ENCODE data around the gene HGD.
"Not testable (repeated sequence)": the region's sequence is repeated elsewhere in the genome, so short reads cannot be mapped to it uniquely, and the experiment has no call there.

The HGD gene

DNA sequence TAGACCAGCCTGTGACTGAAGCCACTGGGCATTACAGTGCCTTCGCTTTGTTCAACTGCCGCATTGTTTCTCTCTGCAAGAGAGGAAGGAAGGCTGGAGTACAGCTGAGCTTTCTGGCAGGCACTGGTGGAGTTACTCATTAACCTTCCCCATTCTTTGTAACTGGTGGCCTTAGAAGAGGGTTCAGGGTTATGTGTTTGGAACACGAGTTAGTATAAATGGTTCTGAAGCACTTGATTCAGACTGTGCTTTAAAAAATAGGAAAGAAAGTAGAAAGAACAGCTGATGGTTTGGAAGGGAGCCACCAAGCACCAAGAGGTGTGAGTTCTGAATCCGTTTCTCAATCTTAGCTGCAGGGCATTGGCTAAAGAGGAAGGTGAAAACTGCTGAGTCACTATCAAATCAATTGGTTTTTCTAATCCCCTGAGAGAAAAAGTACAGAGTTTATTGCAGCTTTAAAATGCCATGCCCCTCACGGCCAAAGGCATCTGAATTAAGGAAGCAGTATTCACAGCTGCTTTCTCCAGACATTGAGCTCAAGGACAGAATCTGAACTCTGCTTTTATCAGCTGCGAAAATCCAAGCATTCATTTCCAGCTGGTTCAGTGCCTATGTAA, 3.6 kb downstream of the HGD start:
- Histone ChIP-seq H3K27me3 (ENCODE audit: insufficient read depth, low read length) (no peaks in the 10 kb centered on the region), H3K9ac (ENCODE audit: low read depth, low read length) (peak overlapping the region; percentile 84), H3K36me3 (ENCODE audit: insufficient read depth, low read depth, low read length) (no peaks in the 10 kb centered on the region), H3K9me3 (ENCODE audit: insufficient read depth, low read depth, low read length) (no peaks in the 10 kb centered on the region), H3K4me1 (ENCODE audit: insufficient read depth, low read length) (peaks cover 46% of the 10 kb centered on the region; the same call in 1 of the 2 replicates), H3K4me3 (ENCODE audit: low read length) (peak overlapping the region; percentile 37; the same call in 1 of the 2 replicates), H3K27ac (ENCODE audit: low read length) (peak overlapping the region; percentile 84)

- H3K27ac ChIP-seq (ENCODE audit: low read length); H3K27me3 ChIP-seq (ENCODE audit: insufficient read depth, low read length); H3K4me3 ChIP-seq (ENCODE audit: low read length); H3K9me3 ChIP-seq (ENCODE audit: insufficient read depth, low read depth, low read length); H3K9ac ChIP-seq (ENCODE audit: low read depth, low read length); H3K36me3 ChIP-seq (ENCODE audit: insufficient read depth, low read depth, low read length): not testable (repeated sequence)
- H3K4me1 ChIP-seq (ENCODE audit: insufficient read depth, low read length), result peaks cover 44% of the 10 kb centered on the region; the same call in 1 of the 2 replicates
Measured at GRCh38 chr3:120677193-120677592, 4.8 kb downstream of the HGD start.

- H3K9me3 ChIP-seq (ENCODE audit: insufficient read depth, low read depth, low read length), result no peaks in the 10 kb centered on the region
- H3K4me3 ChIP-seq (ENCODE audit: low read length), result no peak overlapping the region
- peaks cover 14% of the 10 kb centered on the region; the same call in 1 of the 2 replicates for H3K4me1 ChIP-seq (ENCODE audit: insufficient read depth, low read length)
- H3K36me3 ChIP-seq (ENCODE audit: insufficient read depth, low read depth, low read length), result no peaks in the 10 kb centered on the region
- no peak overlapping the region for H3K27ac ChIP-seq (ENCODE audit: low read length)
- no peak overlapping the region for H3K9ac ChIP-seq (ENCODE audit: low read depth, low read length)
- H3K27me3 ChIP-seq (ENCODE audit: insufficient read depth, low read length), result no peaks in the 10 kb centered on the region
Measured at GRCh38 chr3:120673116-120673515, 8.9 kb downstream of the HGD start.

DNA sequence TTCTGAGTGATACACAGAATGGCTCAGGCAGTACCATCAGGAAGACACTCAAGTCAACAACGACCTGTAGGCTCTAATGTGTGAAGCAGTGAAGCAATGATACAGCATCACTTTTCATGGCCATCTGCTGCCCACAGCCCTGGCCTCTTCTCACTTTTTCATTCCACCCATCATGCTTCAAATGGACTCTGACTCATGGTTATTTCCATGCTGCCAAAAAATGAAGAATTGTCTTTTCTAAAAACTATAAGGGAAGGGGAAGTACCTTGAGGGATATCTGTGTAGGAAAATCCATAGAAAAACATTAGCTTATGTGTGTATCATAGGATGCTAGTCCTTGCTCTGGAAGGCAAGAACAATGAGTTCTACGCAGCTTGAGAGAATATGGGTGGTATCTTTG, 11.5 kb downstream of the HGD start:
- H3K9ac ChIP-seq (ENCODE audit: low read depth, low read length), result no peak overlapping the region
- H3K4me1 ChIP-seq (ENCODE audit: insufficient read depth, low read length), result peaks cover 4% of the 10 kb centered on the region; the same call in 1 of the 2 replicates
- H3K4me3 ChIP-seq (ENCODE audit: low read length), result no peak overlapping the region
- no peaks in the 10 kb centered on the region for H3K27me3 ChIP-seq (ENCODE audit: insufficient read depth, low read length)
- no peak overlapping the region for H3K27ac ChIP-seq (ENCODE audit: low read length)
- no peaks in the 10 kb centered on the region for H3K36me3 ChIP-seq (ENCODE audit: insufficient read depth, low read depth, low read length)
- no peaks in the 10 kb centered on the region for H3K9me3 ChIP-seq (ENCODE audit: insufficient read depth, low read depth, low read length)

DNA sequence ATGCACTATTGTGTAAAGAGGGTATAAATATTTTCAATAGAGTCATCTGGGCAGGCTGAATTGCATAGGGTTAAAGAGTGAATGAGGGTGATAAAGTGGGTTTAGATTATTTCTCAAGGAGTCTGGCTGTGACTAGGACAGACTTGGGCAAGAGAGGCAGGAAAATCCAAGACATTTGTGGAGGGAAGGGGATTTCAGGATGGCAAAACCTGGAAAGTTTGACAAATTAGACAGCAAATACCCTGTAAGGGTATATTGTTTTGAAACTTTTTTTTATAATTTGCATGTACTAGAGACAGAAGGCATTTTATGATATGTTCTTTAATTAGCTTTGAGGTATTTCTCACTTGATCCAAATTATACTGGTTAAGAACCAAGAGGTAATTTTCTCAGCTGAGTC, 17.1 kb downstream of the HGD start:
- no peak overlapping the region for H3K4me3 ChIP-seq (ENCODE audit: low read length)
- H3K4me1 ChIP-seq (ENCODE audit: insufficient read depth, low read length), result peaks cover 4% of the 10 kb centered on the region; the same call in 1 of the 2 replicates
- no peak overlapping the region for H3K9ac ChIP-seq (ENCODE audit: low read depth, low read length)
- H3K27me3 ChIP-seq (ENCODE audit: insufficient read depth, low read length), result no peaks in the 10 kb centered on the region
- no peaks in the 10 kb centered on the region for H3K9me3 ChIP-seq (ENCODE audit: insufficient read depth, low read depth, low read length)
- H3K36me3 ChIP-seq (ENCODE audit: insufficient read depth, low read depth, low read length), result no peaks in the 10 kb centered on the region
- no peak overlapping the region for H3K27ac ChIP-seq (ENCODE audit: low read length)

GRCh38 chr3:120661945-120662344, 20.1 kb downstream of the HGD start:
- no peaks in the 10 kb centered on the region for H3K27me3 ChIP-seq (ENCODE audit: insufficient read depth, low read length)
- H3K27ac ChIP-seq (ENCODE audit: low read length), result no peak overlapping the region
- H3K4me3 ChIP-seq (ENCODE audit: low read length), result no peak overlapping the region
- H3K9me3 ChIP-seq (ENCODE audit: insufficient read depth, low read depth, low read length), result peaks cover 10% of the 10 kb centered on the region
- H3K4me1 ChIP-seq (ENCODE audit: insufficient read depth, low read length), result no peaks in the 10 kb centered on the region
- H3K36me3 ChIP-seq (ENCODE audit: insufficient read depth, low read depth, low read length), result no peaks in the 10 kb centered on the region
- H3K9ac ChIP-seq (ENCODE audit: low read depth, low read length), result no peak overlapping the region

GRCh38 chr3:120661106-120661905, 20.7 kb downstream of the HGD start:
- H3K36me3 ChIP-seq (ENCODE audit: insufficient read depth, low read depth, low read length), result no peaks in the 10 kb centered on the region
- H3K9ac ChIP-seq (ENCODE audit: low read depth, low read length), result no peak overlapping the region
- no peak overlapping the region for H3K4me3 ChIP-seq (ENCODE audit: low read length)
- H3K9me3 ChIP-seq (ENCODE audit: insufficient read depth, low read depth, low read length), result peaks cover 10% of the 10 kb centered on the region
- H3K27ac ChIP-seq (ENCODE audit: low read length), result no peak overlapping the region
- H3K27me3 ChIP-seq (ENCODE audit: insufficient read depth, low read length), result no peaks in the 10 kb centered on the region
- no peaks in the 10 kb centered on the region for H3K4me1 ChIP-seq (ENCODE audit: insufficient read depth, low read length)

- H3K27ac ChIP-seq (ENCODE audit: low read length), result no peak overlapping the region
- H3K4me3 ChIP-seq (ENCODE audit: low read length), result no peak overlapping the region
- H3K4me1 ChIP-seq (ENCODE audit: insufficient read depth, low read length), result no peaks in the 10 kb centered on the region
Measured at GRCh38 chr3:120659834-120660233, 22.2 kb downstream of the HGD start.

DNA sequence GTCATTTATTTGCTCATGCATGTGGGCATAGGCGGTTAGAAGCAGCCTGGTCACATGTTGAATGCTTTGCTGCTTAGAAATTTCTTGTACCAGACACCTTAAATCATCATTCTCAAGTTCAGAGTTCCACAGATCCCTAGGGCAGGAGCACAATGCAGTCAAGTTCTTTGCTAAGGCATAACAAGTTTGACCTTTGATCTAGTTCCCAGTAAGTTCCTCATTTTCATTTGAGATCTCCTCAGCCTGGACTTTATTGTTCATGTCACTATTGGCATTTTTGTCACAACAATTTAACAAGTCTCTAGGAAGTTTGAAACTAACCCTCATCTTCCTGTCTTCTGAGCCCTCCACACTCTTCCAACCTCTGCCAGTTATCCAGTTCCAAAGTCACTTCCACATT, 22.8 kb downstream of the HGD start:
- H3K4me1 ChIP-seq (ENCODE audit: insufficient read depth, low read length), result no peaks in the 10 kb centered on the region
- no peaks in the 10 kb centered on the region for H3K27me3 ChIP-seq (ENCODE audit: insufficient read depth, low read length)
- H3K27ac ChIP-seq (ENCODE audit: low read length), result no peak overlapping the region
- H3K36me3 ChIP-seq (ENCODE audit: insufficient read depth, low read depth, low read length), result no peaks in the 10 kb centered on the region
- H3K4me3 ChIP-seq (ENCODE audit: low read length), result no peak overlapping the region
- peaks cover 10% of the 10 kb centered on the region for H3K9me3 ChIP-seq (ENCODE audit: insufficient read depth, low read depth, low read length)
- no peak overlapping the region for H3K9ac ChIP-seq (ENCODE audit: low read depth, low read length)

More at GRCh38 chr3:120659834-120660233, 22.2 kb downstream of the HGD start:
- Histone ChIP-seq H3K9me3 (ENCODE audit: insufficient read depth, low read depth, low read length) (peaks cover 10% of the 10 kb centered on the region), H3K27me3 (ENCODE audit: insufficient read depth, low read length) (no peaks in the 10 kb centered on the region), H3K9ac (ENCODE audit: low read depth, low read length) (no peak overlapping the region), H3K36me3 (ENCODE audit: insufficient read depth, low read depth, low read length) (no peaks in the 10 kb centered on the region)

DNA sequence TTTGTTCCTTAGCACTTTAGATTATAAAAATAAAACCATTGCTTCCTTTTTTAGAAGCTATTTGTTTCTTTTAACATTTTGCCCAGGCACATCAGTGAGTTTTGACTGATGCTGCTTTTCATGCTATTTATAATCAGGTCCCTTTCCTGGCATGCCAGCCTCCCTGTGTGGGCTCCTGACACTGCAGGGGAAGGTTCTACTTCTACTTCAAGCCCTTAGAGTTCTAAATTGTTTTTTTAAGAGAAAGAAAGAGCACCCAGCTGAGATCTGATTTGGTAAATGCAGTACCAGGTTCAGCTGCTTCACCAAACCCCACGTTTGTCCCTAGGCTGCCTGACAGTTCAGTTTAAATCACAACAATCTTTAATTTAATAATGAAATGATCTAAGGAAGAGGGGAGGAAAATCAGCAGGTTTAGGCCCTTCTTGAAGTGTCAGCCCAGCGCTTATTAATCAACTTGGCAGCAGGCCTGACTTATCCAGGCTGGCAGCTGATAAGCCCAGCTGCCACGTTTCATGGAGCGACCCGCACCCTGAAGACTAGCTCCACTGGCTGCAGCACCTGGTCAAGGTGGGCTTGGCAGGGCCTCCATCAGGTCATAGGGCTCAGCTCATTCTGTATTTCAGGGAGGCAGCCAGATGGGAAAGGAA, 29.0 kb downstream of the HGD start:
- Histone ChIP-seq H3K9ac (ENCODE audit: low read depth, low read length) (no peak overlapping the region), H3K36me3 (ENCODE audit: insufficient read depth, low read depth, low read length) (no peaks in the 10 kb centered on the region), H3K9me3 (ENCODE audit: insufficient read depth, low read depth, low read length) (no peaks in the 10 kb centered on the region), H3K27me3 (ENCODE audit: insufficient read depth, low read length) (no peaks in the 10 kb centered on the region), H3K4me3 (ENCODE audit: low read length) (no peak overlapping the region), H3K27ac (ENCODE audit: low read length) (no peak overlapping the region), H3K4me1 (ENCODE audit: insufficient read depth, low read length) (no peaks in the 10 kb centered on the region; the same call in 1 of the 2 replicates)

DNA sequence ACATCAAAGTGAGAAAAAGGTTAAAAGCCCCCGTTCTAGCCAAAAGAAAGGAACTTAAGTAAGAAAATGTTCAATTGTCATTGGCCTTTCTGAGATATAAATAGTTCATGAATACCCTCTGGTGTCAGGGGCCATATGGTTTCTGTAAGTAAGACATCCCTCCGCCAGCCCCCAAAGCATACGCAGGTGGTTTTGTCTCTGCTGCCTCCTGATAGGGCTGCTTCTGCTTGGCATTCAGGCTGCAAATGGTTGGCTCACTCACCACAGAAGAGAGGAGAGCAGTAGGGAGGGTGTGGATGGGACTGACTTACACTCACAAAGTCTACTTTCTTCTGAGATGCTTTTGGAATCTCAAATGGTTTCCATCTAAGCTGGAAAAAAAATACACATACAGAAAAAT, 29.8 kb downstream of the HGD start:
- H3K9me3 ChIP-seq (ENCODE audit: insufficient read depth, low read depth, low read length), result no peaks in the 10 kb centered on the region
- H3K4me1 ChIP-seq (ENCODE audit: insufficient read depth, low read length), result no peaks in the 10 kb centered on the region; the same call in 1 of the 2 replicates
- H3K9ac ChIP-seq (ENCODE audit: low read depth, low read length), result no peak overlapping the region
- no peaks in the 10 kb centered on the region for H3K27me3 ChIP-seq (ENCODE audit: insufficient read depth, low read length)
- H3K36me3 ChIP-seq (ENCODE audit: insufficient read depth, low read depth, low read length), result no peaks in the 10 kb centered on the region
- no peak overlapping the region for H3K4me3 ChIP-seq (ENCODE audit: low read length)
- H3K27ac ChIP-seq (ENCODE audit: low read length), result no peak overlapping the region
